HL-60 (cell line): Measurements from ENCODE around the gene TBCA.

Source experiments
- DNase-seq, 2 experiments: peaks; one replicate each; pipeline ENCODE4 v3.0.0-alpha.2; 2010 to 2020; ENCODE audit warnings: low read depth in 1 of 2, low spot score in 1 of 2
- H3K27ac ChIP-seq: fragments of 250-450 bp; sonication (Bioruptor Pico); replicated peaks from 2 replicates; pipeline ENCODE4 v1.5.1; 2020; ENCODE audit warnings: mild to moderate bottlenecking, moderate library complexity
- H3K27me3 ChIP-seq: fragments of 250-450 bp; sonication (Bioruptor Pico); 2 replicates; pipeline ENCODE4 v1.5.1; 2021; ENCODE audit warnings: mild to moderate bottlenecking, moderate library complexity; ENCODE audit not compliant: insufficient read depth, poor library complexity, severe bottlenecking
- H3K4me3 ChIP-seq: replicated peaks from 2 replicates; pipeline ENCODE4 v1.5.1; 2011; ENCODE audit warnings: mild to moderate bottlenecking, control low read depth, low read length; ENCODE audit not compliant: insufficient read depth
- CTCF ChIP-seq: IDR thresholded peaks from one replicate; pipeline ENCODE4 v1.5.1; 2011; ENCODE audit warnings: low read length, control low read depth, inconsistent platforms; ENCODE audit not compliant: insufficient read depth
- GABPA ChIP-seq: IDR thresholded peaks from 2 replicates; pipeline ENCODE4 v1.6.1; 2012; ENCODE audit warnings: low read depth
- POLR2AphosphoS5 ChIP-seq: IDR thresholded peaks from 2 replicates; pipeline ENCODE4 v1.6.1; 2012; ENCODE audit warnings: low read depth
- REST ChIP-seq: IDR thresholded peaks from 2 replicates; pipeline ENCODE4 v1.6.1; 2012; ENCODE audit warnings: low read depth; ENCODE audit not compliant: insufficient replicate concordance
- SPI1 ChIP-seq: IDR thresholded peaks from 2 replicates; pipeline ENCODE4 v1.6.1; 2012; ENCODE audit warnings: low read depth, mild to moderate bottlenecking, borderline replicate concordance

The TBCA gene

DNA sequence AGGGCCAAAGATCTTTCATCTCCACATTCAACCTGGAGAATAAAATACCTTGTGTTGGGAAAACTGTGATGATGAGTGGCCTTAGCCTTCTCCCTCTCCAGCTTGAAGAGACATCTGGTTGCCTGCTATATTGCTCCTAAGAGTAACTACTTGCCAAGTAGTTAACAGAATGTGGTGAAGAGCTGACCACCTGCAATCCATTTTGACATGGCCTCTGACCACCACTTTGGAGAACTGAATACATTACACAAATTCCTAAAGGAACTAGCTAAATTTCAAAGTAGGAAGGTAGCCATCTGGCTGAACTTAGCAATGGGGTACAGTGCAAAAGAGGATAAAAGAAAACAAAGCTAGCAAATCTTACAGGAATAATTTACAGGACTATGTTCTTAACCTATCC, 7.2 kb downstream of the TBCA start:
- TF ChIP-seq CTCF, result no peak
- TF ChIP-seq GABPA, result no peak
- no peak for DNase-seq
- H3K27ac ChIP-seq, result no peak overlapping the region
- no peak overlapping the region for H3K4me3 ChIP-seq
- no peaks in the 10 kb centered on the region for H3K27me3 ChIP-seq

DNA sequence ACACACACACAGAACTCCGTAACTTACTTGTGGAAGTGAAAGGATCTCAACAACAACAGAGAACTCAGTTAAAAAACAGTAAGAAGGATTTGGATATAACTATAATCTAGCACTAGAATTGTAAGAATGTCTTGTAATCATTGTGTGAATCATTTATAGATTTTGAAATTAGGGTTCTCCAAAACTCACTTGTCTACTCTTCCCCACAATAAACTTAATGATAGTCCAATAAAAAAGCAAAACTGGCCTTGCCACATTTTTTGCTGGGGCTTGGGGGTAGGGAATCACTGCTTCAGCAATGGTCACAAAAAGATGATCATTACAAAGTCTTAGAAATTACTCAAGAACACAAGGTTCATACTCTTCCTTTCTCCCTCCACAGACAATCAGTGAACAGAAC, 8.8 kb downstream of the TBCA start:
- TF ChIP-seq REST, result no peak
- TF ChIP-seq POLR2AphosphoS5, result no peak
- TF ChIP-seq GABPA, result no peak
- TF ChIP-seq CTCF, result no peak
- no peak for TF ChIP-seq SPI1
- DNase-seq, result no peak
- Histone ChIP-seq H3K27ac (no peak overlapping the region), H3K27me3 (no peaks in the 10 kb centered on the region), H3K4me3 (no peak overlapping the region)

GRCh38 chr5:77761606-77762005, 14.5 kb downstream of the TBCA start:
- Histone ChIP-seq H3K27me3 (no peaks in the 10 kb centered on the region), H3K27ac (no peak overlapping the region), H3K4me3 (no peak overlapping the region)
- DNase-seq, result no peak
- TF ChIP-seq SPI1, result no peak

GRCh38 chr5:77758141-77758938, 17.8 kb downstream of the TBCA start:
- Histone ChIP-seq H3K27me3 (no peaks in the 10 kb centered on the region), H3K27ac (no peak overlapping the region), H3K4me3 (no peak overlapping the region)
- TF ChIP-seq POLR2AphosphoS5 (no peak), REST (no peak), SPI1 (no peak), GABPA (no peak), CTCF (no peak)
- DNase-seq, result no peak
